ENCODE measurements around the gene DYTN. TPM values are rescaled to one million over a fixed set of nuclear protein-coding genes. Genes with fewer than 3 reads are reported as not detected.

Gene DYTN
- total RNA-seq, 1 donor from 2014 or later: not detected

- Histone ChIP-seq H3K27ac (replicated peaks) (no peak overlapping the region), H3K4me1 (no peaks in the 10 kb centered on the region), H3K9me3 (replicated peaks) (no peaks in the 10 kb centered on the region), H3K27me3 (ENCODE audit: low read depth) (no peaks in the 10 kb centered on the region), H3K36me3 (no peaks in the 10 kb centered on the region), H3K4me3 (no peak overlapping the region)
- DNase-seq: no peak
- no peak for TF ChIP-seq CTCF (IDR thresholded peaks at IDR 0.05; ENCODE audit: borderline replicate concordance)
- intact Hi-C loops (cut with micrococcal nuclease): no loop called here
Observed at GRCh38 chr2:206603243-206603642, 115.0 kb downstream of the DYTN start.

Other genes starting within 250 kb of the DYTN start
- not detected for gene FAM237A, start 75.9 kb downstream of the DYTN start, total RNA-seq
- 0.69 TPM for gene MDH1B, start 46.9 kb upstream of the DYTN start, total RNA-seq
- 39.9 TPM for gene FASTKD2, start 47.2 kb upstream of the DYTN start, total RNA-seq
- gene CPO, start 221.1 kb upstream of the DYTN start, total RNA-seq: 0.25 TPM

Measured in left ventricle myocardium inferior (tissue), 1 donor.